T1000 (cell line): Measurements from ENCODE around the gene TMCC1.

Experiments used
- DNase-seq: peaks from one replicate; lab custom pipeline; 2025; ENCODE audit warnings: mixed read lengths; lab: John Stamatoyannopoulos, UW

Gene TMCC1

DNA sequence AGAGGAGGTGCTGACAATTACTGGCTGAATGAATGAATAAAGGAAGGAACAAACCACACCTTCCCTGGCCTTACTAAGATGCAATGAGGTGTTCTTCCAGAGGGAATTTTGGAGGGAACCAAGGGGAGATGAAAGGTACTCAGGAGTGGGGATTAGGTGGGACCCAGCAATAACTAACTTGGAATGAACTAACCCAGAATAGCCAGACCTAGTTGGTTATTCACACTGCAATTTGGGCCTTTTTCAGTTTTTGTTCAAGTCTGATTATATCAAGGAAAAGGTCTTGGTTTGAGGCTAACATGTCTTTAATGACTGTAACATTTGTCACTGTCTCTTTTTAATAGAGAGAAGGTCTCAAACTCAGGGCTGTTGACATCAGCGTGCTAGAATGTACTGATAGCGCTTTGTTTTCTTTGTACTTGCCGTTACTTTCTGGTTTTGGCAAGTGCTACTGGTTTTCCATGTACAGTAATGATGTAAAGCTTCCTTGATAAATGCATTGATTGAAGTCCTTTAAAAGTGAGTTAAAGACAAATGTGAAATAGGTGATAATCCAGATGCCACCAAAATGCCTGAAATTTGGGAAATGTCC is 283.8 kb downstream of the TMCC1 start:
- no peak for DNase-seq

DNA sequence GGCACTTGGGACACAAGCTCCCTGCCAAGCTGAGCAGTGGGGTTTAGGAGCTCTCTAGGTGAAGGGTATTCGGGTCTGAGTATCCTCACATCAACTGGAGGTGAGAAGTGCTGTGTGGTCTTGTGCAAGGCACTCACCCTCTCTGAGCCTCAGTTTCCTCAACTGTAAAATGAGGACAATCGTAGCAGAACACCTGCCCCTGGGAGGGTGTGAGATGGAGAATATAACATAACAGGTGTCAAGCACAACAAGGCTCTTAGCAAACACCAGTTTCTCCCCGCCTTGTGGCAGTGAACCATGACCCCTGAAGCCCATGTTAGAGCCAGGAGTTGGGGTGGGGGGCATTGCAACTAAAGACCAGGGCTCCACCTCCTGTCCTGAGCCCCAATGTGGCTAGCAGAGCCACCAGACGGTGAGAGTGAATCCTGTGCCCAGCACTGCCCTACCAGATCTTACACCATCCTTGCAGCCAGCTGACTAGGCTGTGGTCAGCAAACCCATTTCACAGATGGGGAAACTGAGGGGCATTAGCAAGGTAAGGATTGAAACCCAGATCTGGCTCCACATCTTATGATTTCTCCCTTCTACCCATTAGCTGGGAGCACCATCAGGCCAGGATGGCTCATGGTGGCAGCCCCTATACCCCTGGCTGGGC is 284.4 kb downstream of the TMCC1 start:
- DNase-seq: no peak

DNA sequence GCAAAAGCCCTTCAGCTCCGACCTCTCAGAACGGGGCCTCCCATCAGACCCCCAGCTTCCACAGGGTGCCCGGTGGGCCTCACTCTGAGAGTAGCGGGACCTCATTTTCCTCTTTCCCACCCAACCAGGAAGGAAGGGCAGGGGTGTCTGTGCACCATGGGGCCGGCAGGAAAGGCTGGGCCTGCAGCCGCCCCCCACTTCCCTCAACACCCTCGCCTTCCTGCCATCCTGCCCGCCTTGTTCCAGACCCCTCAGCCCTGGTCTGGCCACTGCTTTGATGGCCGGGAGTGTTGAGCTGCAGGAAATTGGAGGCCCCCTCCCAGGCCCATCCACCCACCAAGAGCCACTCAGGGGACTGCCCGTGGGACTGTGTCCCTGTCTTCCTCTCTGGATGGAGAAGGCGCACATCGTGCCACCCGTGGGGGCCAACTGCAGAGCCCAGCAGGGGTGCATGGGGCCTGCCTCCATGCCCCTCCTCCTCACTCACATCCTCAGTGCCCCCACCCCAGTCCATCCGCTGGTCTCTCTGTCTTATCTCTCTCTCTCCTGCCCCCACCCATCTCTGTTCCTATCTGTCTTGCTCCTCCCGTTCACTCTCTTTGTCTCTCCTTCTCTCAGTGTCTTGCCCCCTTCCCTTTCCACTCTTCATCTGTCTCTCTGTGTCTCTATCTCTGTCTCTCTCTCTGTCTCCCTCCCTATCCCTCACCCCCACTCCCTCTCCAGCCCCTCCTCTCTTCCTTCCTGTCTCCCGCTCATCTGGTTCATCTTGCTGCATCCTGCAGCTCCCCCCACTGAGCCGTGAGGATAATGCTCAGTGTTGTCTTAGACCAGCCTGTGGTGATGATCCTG is 285.2 kb downstream of the TMCC1 start:
- DNase-seq: no peak

DNA sequence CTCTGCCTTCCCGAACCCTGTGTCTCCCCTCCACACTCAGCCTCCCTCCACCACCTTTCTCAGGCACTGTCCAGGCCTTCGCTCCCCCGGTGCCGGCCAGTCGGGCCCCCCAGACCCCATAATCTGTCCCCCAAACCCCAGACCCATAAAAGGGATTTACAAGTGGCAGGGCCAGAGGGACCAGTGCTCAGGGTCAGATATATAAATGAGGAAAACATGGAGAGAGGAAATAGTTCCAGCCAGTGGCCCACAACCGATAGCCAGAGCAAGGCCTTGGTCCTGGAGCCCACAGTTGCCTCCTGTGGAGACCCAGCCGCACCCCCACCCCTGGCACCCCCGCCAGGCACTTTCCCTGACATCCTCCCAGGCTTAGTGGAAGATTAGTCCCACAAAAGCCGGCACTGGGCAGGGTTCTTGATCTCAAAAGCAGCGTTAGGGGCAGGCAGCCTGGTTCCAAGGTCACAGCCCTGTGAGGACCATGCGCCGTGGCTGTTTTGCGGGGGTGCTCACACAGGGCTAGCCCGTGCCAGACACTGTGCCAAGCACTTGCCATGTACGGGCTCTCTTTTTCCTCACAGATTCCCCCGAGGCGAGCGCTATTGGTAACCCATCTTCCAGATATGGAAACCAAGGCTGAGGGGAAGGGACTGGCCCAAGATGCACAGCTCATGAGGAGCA is 286.0 kb downstream of the TMCC1 start:
- no peak for DNase-seq

DNA sequence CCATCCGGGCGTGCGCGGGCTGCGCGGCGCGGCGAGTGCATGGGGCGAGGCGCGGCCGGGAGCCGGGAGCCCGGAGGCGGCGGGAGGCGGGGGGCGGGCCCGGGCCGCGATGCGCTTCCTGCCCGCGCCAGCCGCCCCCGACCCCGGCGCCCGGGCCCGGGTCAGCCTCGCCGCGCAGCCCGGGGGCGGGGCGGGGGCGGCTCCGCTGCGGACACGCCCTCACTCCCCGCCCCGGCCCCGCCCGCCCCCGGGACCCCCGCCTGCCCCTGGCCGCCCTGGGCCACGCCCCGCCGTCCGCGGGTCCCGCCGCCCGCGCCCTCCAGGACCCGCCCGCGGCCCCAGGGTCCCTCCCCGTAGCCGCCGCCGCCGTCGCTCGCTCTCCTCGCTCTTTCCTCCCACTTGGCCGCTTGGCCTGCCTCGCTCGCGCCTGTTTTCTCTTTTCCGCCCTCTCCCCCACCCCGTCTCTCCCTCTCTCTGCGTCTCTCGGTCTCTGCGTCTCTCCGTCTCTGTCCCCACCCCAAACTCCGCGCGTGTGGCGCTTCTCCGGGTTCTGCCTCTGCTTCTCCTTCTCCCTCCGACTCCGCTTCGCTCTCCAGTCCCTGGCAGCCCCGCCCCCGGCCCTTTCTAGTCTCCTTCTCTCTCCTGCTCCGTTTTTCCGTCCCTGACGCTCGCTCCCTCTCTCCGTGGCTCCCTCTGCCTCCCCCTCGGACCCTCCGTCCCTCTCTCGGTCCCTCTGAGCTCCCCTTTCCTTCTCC is 286.7 kb downstream of the TMCC1 start, which contains the start of gene PLXND1:
Gene PLXND1, minus strand, starts transcription at position 41 of the 755 bp plus-strand sequence. Its CDS starts 37 bp downstream, at position 4.
- DNase-seq: no peak

DNA sequence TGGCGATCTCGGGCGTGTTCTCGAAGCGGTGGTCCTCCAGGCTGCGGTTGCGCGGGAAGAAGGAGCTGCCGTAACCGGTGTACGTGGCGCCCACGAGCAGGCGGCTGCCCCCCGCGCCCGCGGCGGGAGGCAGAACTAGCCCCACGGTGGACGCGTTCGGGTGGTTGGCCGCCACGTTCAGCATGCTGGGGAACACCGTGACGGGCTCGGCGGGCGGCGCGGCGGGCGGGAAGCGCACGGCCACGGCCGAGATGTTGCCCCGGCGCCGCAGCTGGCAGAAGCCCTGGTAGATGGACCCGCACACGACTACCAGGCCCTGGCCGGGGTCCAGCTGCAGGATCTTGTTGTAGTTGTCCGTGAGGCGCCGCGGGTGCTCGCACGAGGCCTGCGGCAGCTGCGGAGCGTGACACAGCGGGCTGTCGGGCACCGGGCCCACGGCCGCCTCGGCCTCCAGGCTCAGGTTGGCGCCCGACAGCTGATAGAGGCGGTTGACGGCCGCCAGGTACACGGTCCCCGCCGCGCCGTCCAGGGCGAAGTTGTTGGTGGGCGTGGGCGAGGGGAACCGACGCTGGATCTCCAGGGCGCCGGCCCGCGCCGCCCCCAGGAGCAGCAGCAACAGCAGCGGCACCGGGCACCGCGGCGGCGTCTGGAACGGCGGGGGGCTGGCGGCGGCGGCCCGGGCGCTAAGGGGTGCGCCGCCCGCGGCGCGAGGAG is 287.4 kb downstream of the TMCC1 start:
- DNase-seq: peak; percentile 15

DNA sequence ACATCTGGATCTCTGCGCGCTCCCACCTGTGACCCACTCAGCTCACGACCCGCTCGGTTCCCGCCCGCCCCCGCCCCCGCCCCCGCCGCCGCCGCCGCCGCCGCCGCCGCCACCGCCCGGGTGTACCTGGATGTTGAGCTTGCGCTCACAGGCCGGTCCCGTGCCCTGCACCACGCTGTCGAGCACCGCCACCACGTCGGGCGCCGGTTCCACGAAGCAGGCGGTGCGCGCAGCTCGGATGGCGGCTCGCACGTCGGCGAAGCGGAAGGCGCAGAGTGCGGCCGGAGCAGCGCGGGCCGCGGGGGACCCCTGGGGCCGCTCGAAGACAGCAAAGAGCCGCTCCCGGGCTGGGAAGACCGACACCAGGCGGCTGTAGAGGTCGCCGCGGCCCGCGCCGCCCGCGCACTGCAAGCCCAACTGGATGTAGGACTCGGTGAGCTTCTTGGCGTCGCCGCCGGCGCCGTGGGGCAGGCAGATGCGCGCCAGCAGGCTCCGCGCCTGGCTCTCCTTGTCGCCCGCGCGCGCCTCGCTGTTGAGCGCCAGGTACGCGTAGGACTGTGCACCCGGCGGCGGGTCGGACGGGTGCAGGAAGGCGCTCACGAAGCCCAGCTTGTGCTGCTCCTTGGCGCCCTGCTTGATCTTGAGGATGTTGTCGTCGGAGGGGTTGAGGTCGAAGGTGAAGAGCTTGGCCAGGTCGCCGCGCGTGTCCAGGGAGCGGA is 288.1 kb downstream of the TMCC1 start:
- peak; percentile 21 for DNase-seq

DNA sequence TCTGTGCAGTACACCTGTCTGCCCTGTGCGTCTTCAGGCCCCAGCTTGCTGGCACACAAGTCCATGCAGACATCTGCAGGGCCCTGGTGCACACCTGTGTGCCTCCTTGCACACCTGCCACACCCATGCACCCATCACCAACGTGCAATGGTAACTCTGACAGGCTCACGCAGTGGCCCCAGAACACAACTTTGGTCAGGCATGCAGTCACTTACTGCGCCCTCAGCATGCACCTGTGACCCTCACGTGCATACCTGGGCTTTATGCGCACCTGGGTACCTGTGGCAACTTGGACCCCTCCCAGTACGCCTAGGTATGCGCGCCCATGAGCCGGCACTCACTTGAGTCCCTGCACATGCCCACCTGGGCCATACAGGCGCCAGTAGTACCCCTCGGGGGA is 288.7 kb downstream of the TMCC1 start:
- no peak for DNase-seq

DNA sequence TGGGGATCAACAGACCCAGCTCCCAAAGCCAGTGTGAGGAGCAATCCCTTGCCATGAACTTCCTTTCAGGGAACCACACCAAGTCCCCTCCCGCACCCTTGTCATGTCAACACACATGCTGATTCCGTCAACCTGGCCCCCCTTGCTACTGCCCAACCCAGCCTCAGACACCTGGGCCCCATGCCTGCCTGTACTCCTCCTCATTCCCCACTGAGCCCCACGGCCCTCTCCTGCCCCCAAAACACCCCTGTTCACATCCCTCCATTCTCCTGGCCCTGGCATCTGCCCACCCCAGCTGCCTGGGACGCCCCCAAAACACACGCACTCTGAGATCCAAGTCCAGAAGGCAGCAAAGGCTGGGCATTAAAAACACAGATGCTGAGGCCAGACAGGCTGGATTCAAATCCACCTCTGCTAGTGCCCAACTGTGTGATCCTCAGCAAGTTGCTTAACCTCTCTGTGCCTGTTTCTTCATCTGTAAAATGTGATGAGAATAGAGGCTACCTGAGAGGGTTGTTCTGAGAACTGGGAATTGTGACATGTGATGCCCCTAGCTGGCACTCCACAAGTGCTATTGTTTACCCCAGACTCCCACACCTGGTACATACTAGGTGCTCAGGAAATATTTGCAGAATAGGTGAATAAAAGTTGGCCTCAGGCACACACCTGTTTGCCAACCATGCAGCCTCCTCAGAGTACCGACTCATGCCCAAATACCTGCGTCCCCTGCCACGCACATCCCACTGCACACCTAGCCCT is 289.3 kb downstream of the TMCC1 start:
- DNase-seq: no peak

DNA sequence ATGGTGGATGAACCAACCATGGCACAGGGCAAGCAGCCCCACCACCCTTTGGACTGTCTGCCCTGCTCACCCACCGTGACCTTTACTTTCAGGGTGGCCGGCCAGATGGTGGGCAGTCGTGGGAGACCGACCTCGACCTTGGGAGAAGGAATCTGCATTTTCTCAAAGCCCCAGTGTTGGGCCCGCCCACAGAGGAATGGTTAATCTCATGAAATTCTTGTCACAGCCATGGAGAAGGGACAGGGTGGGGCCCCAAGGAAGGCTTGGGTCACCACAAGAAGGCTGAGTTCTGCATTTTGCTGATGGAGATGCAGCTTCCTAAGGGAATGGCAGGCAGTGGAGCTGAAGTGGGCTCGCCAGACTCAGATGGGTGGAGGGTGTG is 290.0 kb downstream of the TMCC1 start:
- DNase-seq: no peak

DNA sequence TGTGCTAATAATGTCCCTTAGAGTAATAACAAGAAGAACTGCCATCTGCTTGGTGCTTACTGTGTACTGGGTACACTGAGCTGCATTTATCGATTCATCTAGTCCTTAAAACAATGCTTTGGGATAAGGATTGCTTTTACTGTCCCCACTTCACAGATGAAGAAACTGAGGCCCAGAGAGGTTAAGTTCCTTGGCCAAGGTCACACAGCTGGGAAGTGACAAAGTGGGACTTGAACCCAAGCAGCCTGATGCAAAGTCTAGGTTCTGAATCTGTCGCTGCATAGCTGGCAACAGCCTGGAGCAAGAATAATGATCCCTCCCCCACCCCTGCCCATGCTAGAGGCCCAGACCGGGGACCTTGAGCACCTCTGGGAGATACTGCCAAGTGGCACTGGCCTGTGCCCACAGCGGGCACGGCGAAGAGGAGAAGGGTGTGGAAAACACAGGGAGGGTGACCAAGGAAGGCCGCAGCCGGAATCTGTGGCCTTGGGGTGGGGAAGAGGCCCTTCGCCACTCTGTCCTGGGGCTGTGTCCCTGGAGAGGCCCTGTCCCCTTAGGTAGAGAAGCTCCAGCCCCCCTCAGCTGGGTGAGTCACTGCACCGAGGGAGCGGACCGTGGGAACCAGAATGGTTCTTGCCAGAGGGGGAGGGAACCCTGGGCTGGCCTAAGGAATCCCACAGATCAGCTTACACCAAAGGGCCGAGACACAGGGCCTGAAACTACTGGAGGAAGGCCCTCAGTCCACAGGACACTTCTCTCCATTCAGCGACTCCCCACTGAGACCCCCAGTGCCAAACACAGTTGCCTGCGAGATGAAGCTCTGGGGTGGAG is 290.6 kb downstream of the TMCC1 start:
- DNase-seq: peak; percentile 34

DNA sequence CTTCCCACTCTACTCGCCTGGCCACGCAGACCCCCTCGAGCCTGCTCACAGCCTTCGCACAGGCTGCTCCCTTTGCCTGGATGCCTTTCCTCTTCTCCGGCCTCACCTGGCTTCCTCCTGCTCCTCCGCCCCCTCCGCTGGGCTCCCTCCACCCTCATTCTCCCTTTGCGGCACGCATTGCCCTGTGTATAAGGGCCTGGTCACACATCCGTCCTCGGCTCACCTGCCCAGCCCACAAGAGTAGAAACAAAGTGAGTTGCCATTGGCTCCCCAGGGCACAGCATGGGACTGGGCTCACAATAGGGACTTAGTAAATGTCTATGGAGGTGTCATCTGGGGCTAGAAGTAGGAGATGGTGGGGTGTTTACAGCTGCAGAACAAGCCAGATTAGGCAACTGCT is 291.2 kb downstream of the TMCC1 start:
- no peak for DNase-seq

DNA sequence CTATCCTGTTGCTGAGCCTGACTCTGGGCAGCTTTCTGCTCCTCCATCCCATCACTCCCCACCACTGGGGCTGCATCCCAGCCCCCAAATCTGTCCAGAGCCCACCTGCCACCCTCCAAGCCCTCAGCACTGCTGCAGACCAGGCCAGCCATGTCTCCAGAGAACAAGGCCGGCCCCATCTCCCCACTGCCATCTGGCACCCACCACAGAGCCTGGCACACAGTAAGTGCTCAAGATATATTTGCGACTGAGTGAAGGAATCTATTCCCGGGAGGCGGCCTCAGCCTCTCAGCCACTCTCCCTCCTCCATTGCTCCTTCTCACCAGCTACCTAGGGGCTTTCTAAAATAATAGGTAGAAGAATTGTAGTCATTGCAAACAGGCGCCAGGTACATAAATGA is 291.8 kb downstream of the TMCC1 start:
- DNase-seq: no peak

DNA sequence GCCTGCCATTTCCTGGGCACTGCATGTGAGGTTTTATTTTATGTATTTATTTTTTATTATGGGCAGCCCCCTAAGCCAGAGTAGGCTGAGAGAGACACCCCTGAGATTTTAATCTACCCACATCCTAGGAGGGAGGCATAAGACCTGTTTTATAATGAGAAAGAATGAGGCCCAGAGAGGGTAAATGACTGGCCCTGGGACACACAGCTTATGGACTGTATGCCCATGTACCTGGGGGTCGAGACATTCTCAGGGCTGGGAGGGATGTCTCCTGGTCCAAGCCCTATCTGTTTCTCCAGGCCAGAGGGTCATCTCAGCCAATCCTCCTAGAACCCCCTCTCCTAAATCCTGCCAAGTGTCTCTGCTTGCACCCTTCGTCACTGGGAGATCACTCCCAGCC is 293.2 kb downstream of the TMCC1 start:
- DNase-seq: no peak

DNA sequence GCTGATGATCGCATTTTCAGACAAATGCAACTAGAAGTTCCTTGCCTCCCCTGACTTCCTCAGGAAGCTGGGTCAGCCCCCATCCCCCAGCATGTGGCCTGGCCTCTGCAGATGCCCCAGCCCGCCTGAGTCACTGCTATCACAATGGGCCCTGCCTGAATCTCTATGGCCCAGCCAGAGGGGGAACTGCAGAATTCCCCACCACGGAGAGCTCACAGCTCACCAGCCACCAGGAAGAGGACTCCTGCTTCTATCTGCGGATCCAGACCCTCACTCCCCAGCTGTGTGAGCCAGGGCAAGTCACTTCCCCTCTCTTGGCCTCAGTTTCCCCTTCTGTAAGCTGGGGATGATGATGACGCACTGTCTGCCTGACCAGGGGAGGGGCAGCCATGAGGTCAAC is 293.9 kb downstream of the TMCC1 start:
- peak; percentile 27 for DNase-seq

DNA sequence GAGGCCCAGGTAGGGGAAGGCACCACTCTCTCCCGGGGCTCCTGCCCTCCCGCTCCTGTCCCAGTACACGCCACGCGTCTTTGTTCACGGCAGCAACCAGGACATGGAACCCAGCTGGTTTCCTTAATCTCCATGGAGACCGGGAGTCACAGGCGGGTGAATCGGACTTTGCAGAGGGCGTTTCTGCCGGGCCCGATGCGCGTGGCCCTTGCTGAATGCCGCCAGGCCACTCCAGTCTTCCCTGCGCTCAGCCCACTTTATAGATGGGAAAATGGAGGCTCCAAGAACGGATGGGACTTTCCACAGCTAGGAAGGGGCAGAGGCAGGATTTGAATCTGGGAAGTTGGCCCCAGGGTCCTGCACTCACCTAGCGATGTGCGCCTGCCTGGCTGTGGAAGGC is 294.4 kb downstream of the TMCC1 start:
- no peak for DNase-seq

DNA sequence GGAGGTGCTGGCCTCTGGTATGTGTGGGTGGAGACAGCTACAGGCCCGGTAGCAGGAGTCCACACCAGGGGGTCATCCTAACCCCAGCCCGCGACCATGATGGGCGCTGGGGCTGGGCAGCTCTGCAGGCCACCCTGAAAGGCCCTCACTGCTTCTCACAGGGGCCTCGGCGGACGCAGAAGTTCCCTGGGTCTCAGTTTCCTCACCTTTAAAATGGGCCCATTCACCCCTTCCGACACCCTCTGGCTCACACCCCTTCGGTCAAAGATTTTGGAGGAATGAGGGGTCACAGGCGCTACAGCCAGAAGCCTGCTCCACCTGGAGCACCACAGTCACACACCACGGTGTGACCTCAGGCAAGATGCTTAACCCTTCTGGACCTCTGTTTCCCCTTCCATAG is 295.0 kb downstream of the TMCC1 start:
- no peak for DNase-seq

DNA sequence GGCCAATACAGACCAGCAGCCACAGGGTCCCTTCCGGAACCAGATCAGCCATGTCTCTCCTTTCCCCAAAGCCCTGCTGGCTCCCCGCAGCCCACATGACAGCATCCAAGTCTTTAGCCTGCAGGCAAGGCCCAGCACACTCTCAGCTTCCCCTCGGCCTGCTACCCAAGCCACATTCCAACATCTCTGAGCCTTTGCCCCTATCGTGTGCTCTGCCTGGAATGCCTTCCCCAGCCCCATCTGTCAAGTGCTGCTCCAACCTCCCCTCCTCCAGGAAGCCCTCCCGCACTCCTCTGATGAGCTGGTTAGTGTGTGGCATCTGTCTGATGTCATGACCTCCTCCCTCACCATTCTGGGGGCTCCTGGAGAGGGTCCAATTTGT is 295.5 kb downstream of the TMCC1 start:
- DNase-seq: no peak
